ENCODE results near the gene MYO9B.

The MYO9B gene

GRCh38 chr19:17109962-17110598 is 34.5 kb downstream of the MYO9B start:
- TF ChIP-seq CTCF (IDR thresholded peaks at IDR 0.05; ENCODE audit: insufficient read depth, low read length, poor library complexity, severe bottlenecking) (no peak), EZH2phosphoT487 (conservative IDR thresholded peaks at IDR 0.05; ENCODE audit: low read length) (no peak)
- Histone ChIP-seq H3K4me2 (ENCODE audit: low read depth, low read length, poor library complexity, severe bottlenecking) (peak overlapping the region; percentile 32), H2AFZ (ENCODE audit: low read depth, low read length, severe bottlenecking) (no peak overlapping the region), H3K9me2 (replicated peaks; ENCODE audit: insufficient read depth, low read length) (no peaks in the 10 kb centered on the region), H3K27me3 (ENCODE audit: low read length) (no peaks in the 10 kb centered on the region), H3K27ac (ENCODE audit: low read depth, low read length) (peak overlapping the region; percentile 45), H3F3A (ENCODE audit: insufficient read depth) (no peaks in the 10 kb centered on the region), H4K20me1 (ENCODE audit: low read depth, low read length) (no peaks in the 10 kb centered on the region; the same call in 1 of the 2 replicates), H3K9ac (ENCODE audit: low read length) (peak overlapping the region; percentile 4; the same call in 1 of the 2 replicates), H3K36me3 (ENCODE audit: low read length) (no peaks in the 10 kb centered on the region), H3K9me3 (ENCODE audit: insufficient read depth, low read length) (no peaks in the 10 kb centered on the region), H3K4me3 (ENCODE audit: insufficient read depth, low read length, poor library complexity, severe bottlenecking) (no peak overlapping the region), H3K79me2 (ENCODE audit: insufficient read depth, low read length) (peaks cover 80% of the 10 kb centered on the region)

- H2AFZ ChIP-seq (ENCODE audit: low read depth, low read length, severe bottlenecking) = no peak overlapping the region
- H3K79me2 ChIP-seq (ENCODE audit: insufficient read depth, low read length) = peaks cover 80% of the 10 kb centered on the region
- H3K27ac ChIP-seq (ENCODE audit: low read depth, low read length) = no peak overlapping the region
- H4K20me1 ChIP-seq (ENCODE audit: low read depth, low read length) = no peaks in the 10 kb centered on the region; the same call in 1 of the 2 replicates
- H3K9me3 ChIP-seq (ENCODE audit: insufficient read depth, low read length) = no peaks in the 10 kb centered on the region
- H3K4me2 ChIP-seq (ENCODE audit: low read depth, low read length, poor library complexity, severe bottlenecking) = no peak overlapping the region
- no peaks in the 10 kb centered on the region for H3K9me2 ChIP-seq (replicated peaks; ENCODE audit: insufficient read depth, low read length)
- no peaks in the 10 kb centered on the region for H3K36me3 ChIP-seq (ENCODE audit: low read length)
- no peaks in the 10 kb centered on the region for H3F3A ChIP-seq (ENCODE audit: insufficient read depth)
- H3K9ac ChIP-seq (ENCODE audit: low read length) = no peak overlapping the region
- no peaks in the 10 kb centered on the region for H3K27me3 ChIP-seq (ENCODE audit: low read length)
- H3K4me3 ChIP-seq (ENCODE audit: insufficient read depth, low read length, poor library complexity, severe bottlenecking) = no peak overlapping the region
- TF ChIP-seq CTCF (IDR thresholded peaks at IDR 0.05; ENCODE audit: insufficient read depth, low read length, poor library complexity, severe bottlenecking) (no peak), EZH2phosphoT487 (conservative IDR thresholded peaks at IDR 0.05; ENCODE audit: low read length) (no peak)
Measured at GRCh38 chr19:17110599-17110966, 35.0 kb downstream of the MYO9B start.

- H3K36me3 ChIP-seq (ENCODE audit: low read length) = no peaks in the 10 kb centered on the region
- no peaks in the 10 kb centered on the region for H3K27me3 ChIP-seq (ENCODE audit: low read length)
Measured at GRCh38 chr19:17111766-17112165, 36.2 kb downstream of the MYO9B start.

More at GRCh38 chr19:17111766-17112165, 36.2 kb downstream of the MYO9B start:
- H3K79me2 ChIP-seq (ENCODE audit: insufficient read depth, low read length) = peaks cover 75% of the 10 kb centered on the region
- H3K27ac ChIP-seq (ENCODE audit: low read depth, low read length) = no peak overlapping the region
- H2AFZ ChIP-seq (ENCODE audit: low read depth, low read length, severe bottlenecking) = no peak overlapping the region
- no peaks in the 10 kb centered on the region for H3K9me2 ChIP-seq (replicated peaks; ENCODE audit: insufficient read depth, low read length)
- no peak overlapping the region for H3K9ac ChIP-seq (ENCODE audit: low read length)
- no peaks in the 10 kb centered on the region; the same call in 1 of the 2 replicates for H4K20me1 ChIP-seq (ENCODE audit: low read depth, low read length)
- H3K9me3 ChIP-seq (ENCODE audit: insufficient read depth, low read length) = no peaks in the 10 kb centered on the region
- H3F3A ChIP-seq (ENCODE audit: insufficient read depth) = no peaks in the 10 kb centered on the region
- TF ChIP-seq CTCF (IDR thresholded peaks at IDR 0.05; ENCODE audit: insufficient read depth, low read length, poor library complexity, severe bottlenecking) (no peak), EZH2phosphoT487 (conservative IDR thresholded peaks at IDR 0.05; ENCODE audit: low read length) (no peak)
- no peak overlapping the region for H3K4me2 ChIP-seq (ENCODE audit: low read depth, low read length, poor library complexity, severe bottlenecking)
- H3K4me3 ChIP-seq (ENCODE audit: insufficient read depth, low read length, poor library complexity, severe bottlenecking) = no peak overlapping the region
